PC-9 (cell line): Measurements from ENCODE around the gene LAMB1. TPM values are rescaled to one million over a fixed set of nuclear protein-coding genes. Genes with fewer than 3 reads are reported as not detected.
A peak's percentile ranks its signal among the peaks of the same experiment; 100 is the strongest.

Experiments used
- BruUV-seq: library from RNA; stranded (reverse); fragments of 400-500 nt; replicated peaks from 2 replicates; lab custom pipeline; 2021; lab: Mats Ljungman, UMichigan
- CTCF ChIA-PET: fragments of 300-600 bp; sonication (Branson Sonifier 250); formaldehyde crosslinking; loops from one replicate; lab custom pipeline; 2022; ENCODE audit warnings: antibody characterized with exemption; lab: Charles Lee
- POLR2A ChIA-PET: fragments of 300-600 bp; sonication (Branson Sonifier 250); formaldehyde crosslinking; loops from one replicate; lab custom pipeline; 2022; ENCODE audit warnings: antibody characterized with exemption; ENCODE audit not compliant: unreplicated experiment; lab: Charles Lee
- DNase-seq, 2 experiments: peaks; one replicate each; pipeline versions ENCODE4 v3.0.0 to v3.0.0-alpha.2; 2015 to 2022; ENCODE audit warnings: mixed read lengths in 1 of 2
- H2AFZ ChIP-seq: fragments of 200-600 bp; sonication (generic); 2 replicates; pipeline ENCODE4 v1.8.1; 2017; ENCODE audit warnings: antibody characterized with exemption
- H3F3A ChIP-seq: fragments of 200-600 bp; sonication (generic); 2 replicates; pipeline ENCODE4 v1.8.1; 2017; ENCODE audit warnings: antibody characterized with exemption, mild to moderate bottlenecking, low read depth; ENCODE audit not compliant: insufficient read depth
- H3K27ac ChIP-seq: fragments of 200-600 bp; sonication (generic); 2 replicates; pipeline ENCODE4 v1.6.1; 2016; ENCODE audit warnings: mixed run types
- H3K27me3 ChIP-seq: fragments of 200-600 bp; sonication (generic); 2 replicates; pipeline ENCODE4 v1.6.1; 2016; ENCODE audit warnings: low read depth, mixed run types; ENCODE audit not compliant: insufficient read depth
- H3K36me3 ChIP-seq: fragments of 200-600 bp; sonication (generic); 2 replicates; pipeline ENCODE4 v1.6.1; 2016; ENCODE audit warnings: low read depth, mixed run types
- H3K4me1 ChIP-seq: fragments of 200-600 bp; sonication (generic); replicated peaks from 2 replicates; pipeline ENCODE4 v1.6.1; 2016; ENCODE audit warnings: mixed run types; ENCODE audit not compliant: insufficient read depth
- H3K4me2 ChIP-seq: fragments of 200-600 bp; sonication (generic); 2 replicates; pipeline ENCODE4 v1.6.1; 2017; ENCODE audit warnings: mixed run types
- H3K4me3 ChIP-seq: fragments of 200-600 bp; sonication (generic); 2 replicates; pipeline ENCODE4 v1.6.1; 2016; ENCODE audit warnings: mixed run types
- H3K79me2 ChIP-seq: fragments of 200-600 bp; sonication (generic); 2 replicates; pipeline ENCODE4 v1.6.1; 2017; ENCODE audit warnings: low read depth, mixed run types
- H3K9me2 ChIP-seq: fragments of 200-600 bp; sonication (generic); 2 replicates; pipeline ENCODE4 v1.8.1; 2017; ENCODE audit warnings: mild to moderate bottlenecking; ENCODE audit not compliant: insufficient read depth
- H3K9me3 ChIP-seq: fragments of 200-600 bp; sonication (generic); 2 replicates; pipeline ENCODE4 v1.8.1; 2016; ENCODE audit warnings: low read depth; ENCODE audit not compliant: insufficient read depth
- H4K20me1 ChIP-seq: fragments of 200-600 bp; sonication (generic); 2 replicates; pipeline ENCODE4 v1.8.1; 2017; ENCODE audit not compliant: insufficient read depth
- CTCF ChIP-seq: fragments of 200-600 bp; sonication (generic); conservative IDR thresholded peaks from 2 replicates; pipeline ENCODE4 v1.6.1; 2017; ENCODE audit warnings: mixed run types, antibody characterized with exemption, mild to moderate bottlenecking, moderate library complexity
- EZH2 ChIP-seq: fragments of 200-600 bp; sonication (generic); IDR thresholded peaks from 2 replicates; pipeline ENCODE4 v1.8.0; 2017; ENCODE audit warnings: antibody characterized with exemption, low read depth
- intact Hi-C: fragments of 100-400 bp; cut with micrococcal nuclease; formaldehyde crosslinking; loops from one replicate; pipeline ENCODE4 v1.10.0; 2022; ENCODE audit not compliant: unreplicated experiment
- total RNA-seq: library from RNA; stranded (reverse); gene quantifications from 2 replicates; pipeline ENCODE4 v1.2.3, GENCODE V29; 2021

LAMB1 gene
- total RNA-seq, 1 experiment from 2014 or later: 236 TPM

DNA sequence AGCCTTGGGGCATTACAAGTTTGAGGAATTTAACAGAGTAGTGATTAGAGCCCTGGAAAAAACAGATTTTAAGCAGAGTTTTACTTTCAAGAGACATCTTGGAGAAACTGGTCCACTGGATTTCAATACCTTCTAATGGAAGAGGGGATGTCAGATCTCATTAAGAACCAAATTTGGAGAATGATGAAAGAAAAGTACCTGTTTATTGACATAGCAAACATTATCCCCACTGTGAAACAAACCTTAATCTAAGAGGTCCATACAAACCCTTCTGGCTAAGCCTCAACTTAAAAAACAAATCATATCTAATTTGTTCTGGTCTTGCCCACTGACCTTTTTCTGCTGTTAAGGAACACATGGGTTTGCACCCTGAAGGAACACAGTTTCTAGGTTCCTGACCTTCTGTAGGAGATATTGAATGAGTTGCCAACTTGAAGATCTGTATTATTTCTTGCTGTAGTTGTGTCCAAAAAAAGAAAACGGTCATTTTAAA, 53.5 kb downstream of the LAMB1 start:
- CTCF ChIA-PET: interaction anchor here (0.6 kb wide), 1 partner anchor 350 kb away, joined by 3 read pairs; no protein-coding TSS in a partner anchor
- peak overlapping the region; percentile 58 for H3K4me2 ChIP-seq
- no peak for TF ChIP-seq CTCF
- no peak for TF ChIP-seq EZH2
- no peak overlapping the region for H3K4me3 ChIP-seq
- peak overlapping the region; percentile 86 for H3K27ac ChIP-seq
- H3K9me3 ChIP-seq: no peaks in the 10 kb centered on the region
- POLR2A ChIA-PET: interaction anchor here (0.6 to 0.7 kb wide), 5 partner anchors 26 to 354 kb away, joined by 4 to 15 read pairs (median 4); no protein-coding TSS in a partner anchor
- no peak overlapping the region for H2AFZ ChIP-seq
- no TSS peak for BruUV-seq
- peaks cover 71% of the 10 kb centered on the region for H3F3A ChIP-seq
- H3K9me2 ChIP-seq: no peaks in the 10 kb centered on the region
- peaks cover 45% of the 10 kb centered on the region for H3K36me3 ChIP-seq
- peaks cover 83% of the 10 kb centered on the region for H3K4me1 ChIP-seq
- DNase-seq: no peak
- no peaks in the 10 kb centered on the region for H3K27me3 ChIP-seq
- peaks cover 19% of the 10 kb centered on the region; the same call in 1 of the 2 replicates for H3K79me2 ChIP-seq
- H4K20me1 ChIP-seq: no peaks in the 10 kb centered on the region
- intact Hi-C loops: loop anchor here (1.0 to 10.0 kb wide), 2 partner anchors 197 to 575 kb away; partner anchors contain the start of gene PNPLA8

DNA sequence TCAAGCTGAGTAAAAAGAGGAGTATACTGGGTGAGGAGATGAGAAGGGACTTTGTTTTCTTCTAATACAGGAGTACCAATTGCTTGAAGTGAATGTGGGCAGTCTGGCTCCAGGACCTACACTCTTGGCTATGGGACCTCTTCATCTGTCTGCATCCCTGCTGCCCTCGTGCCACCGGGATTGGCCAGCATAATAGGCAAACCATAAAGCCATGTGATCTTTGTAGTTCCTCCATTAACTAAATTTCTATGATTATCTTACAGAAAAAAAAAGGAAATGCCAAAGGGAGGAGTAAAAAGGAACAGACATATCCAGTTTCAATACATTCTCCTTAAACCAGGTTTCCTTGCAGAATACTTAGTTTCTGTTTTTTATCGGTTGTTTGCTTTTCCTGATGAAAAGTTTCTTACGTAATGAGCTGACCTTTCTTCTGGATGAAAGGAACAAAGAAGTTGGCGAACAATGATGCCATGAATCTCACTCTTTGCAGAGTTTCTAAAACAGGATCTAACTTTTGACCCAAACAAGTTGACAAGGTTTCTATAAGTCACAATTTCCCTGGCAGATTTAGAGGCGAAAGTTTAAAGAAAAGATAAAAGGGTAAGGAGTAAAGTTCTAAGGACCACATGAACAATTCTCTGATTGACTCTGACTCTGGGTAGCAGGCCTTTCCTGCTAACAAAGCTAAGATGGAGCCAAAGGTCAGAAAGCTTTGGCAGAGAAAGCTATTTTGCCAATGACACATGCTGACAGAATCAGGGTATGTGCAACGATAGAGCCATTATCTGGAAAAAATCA, 54.1 kb downstream of the LAMB1 start:
- Histone ChIP-seq H2AFZ (no peak overlapping the region), H3K9me3 (no peaks in the 10 kb centered on the region), H3F3A (peaks cover 64% of the 10 kb centered on the region), H3K36me3 (peaks cover 46% of the 10 kb centered on the region), H3K79me2 (peaks cover 19% of the 10 kb centered on the region; the same call in 1 of the 2 replicates), H3K27me3 (no peaks in the 10 kb centered on the region), H3K4me1 (peaks cover 76% of the 10 kb centered on the region), H4K20me1 (no peaks in the 10 kb centered on the region), H3K27ac (peak overlapping the region; percentile 86), H3K4me2 (peak overlapping the region; percentile 66), H3K4me3 (peak overlapping the region; percentile 12; the same call in 1 of the 2 replicates), H3K9me2 (no peaks in the 10 kb centered on the region)
- intact Hi-C loops: loop anchor here (1.0 to 10.0 kb wide), 2 partner anchors 197 to 576 kb away; partner anchors contain the start of gene PNPLA8
- CTCF ChIA-PET: interaction anchor here (0.6 kb wide), 1 partner anchor 350 kb away, joined by 3 read pairs; no protein-coding TSS in a partner anchor
- POLR2A ChIA-PET: interaction anchor here (0.6 to 0.7 kb wide), 5 partner anchors 27 to 354 kb away, joined by 4 to 15 read pairs (median 4); no protein-coding TSS in a partner anchor
- TF ChIP-seq CTCF (no peak), EZH2 (no peak)
- peak; percentile 57 to 94 for DNase-seq
- no TSS peak for BruUV-seq

DNA sequence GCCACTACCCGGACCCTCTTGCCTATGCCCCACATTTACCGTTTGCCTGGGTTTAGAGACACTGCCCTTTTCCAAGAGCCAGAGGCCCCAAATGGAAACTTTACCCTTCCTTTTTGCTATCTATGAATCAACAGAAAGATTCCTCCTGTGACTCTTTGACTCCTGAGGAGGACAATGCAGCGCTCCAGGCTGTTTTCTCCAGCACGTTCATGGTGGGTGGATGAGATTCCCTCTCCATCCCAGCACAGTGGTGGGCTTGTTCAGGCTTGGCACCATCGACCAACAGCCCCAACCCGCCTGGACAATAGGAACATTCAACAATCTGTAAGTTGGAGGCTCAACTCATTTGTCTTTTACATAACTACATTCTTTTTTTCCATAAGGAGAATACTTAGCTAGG, 56.1 kb downstream of the LAMB1 start:
- no TSS peak for BruUV-seq
- no peak for DNase-seq
- peaks cover 46% of the 10 kb centered on the region for H3F3A ChIP-seq

More for the DNA sequence above, 56.1 kb downstream of the LAMB1 start:
- Histone ChIP-seq H3K4me1 (peaks cover 58% of the 10 kb centered on the region), H3K9me2 (no peaks in the 10 kb centered on the region), H4K20me1 (no peaks in the 10 kb centered on the region), H3K4me3 (no peak overlapping the region), H3K9me3 (no peaks in the 10 kb centered on the region), H3K36me3 (peaks cover 59% of the 10 kb centered on the region), H3K79me2 (peaks cover 19% of the 10 kb centered on the region; the same call in 1 of the 2 replicates), H2AFZ (no peak overlapping the region), H3K27me3 (no peaks in the 10 kb centered on the region), H3K4me2 (no peak overlapping the region), H3K27ac (no peak overlapping the region)
- CTCF ChIA-PET: no interaction called here
- intact Hi-C loops: loop anchor here (10.0 kb wide), 1 partner anchor 578 kb away; the partner anchor contains the start of gene PNPLA8
- TF ChIP-seq EZH2 (no peak), CTCF (no peak)
- POLR2A ChIA-PET: no interaction called here
